ENCODE measurements around the gene ITGB5.

DNA sequence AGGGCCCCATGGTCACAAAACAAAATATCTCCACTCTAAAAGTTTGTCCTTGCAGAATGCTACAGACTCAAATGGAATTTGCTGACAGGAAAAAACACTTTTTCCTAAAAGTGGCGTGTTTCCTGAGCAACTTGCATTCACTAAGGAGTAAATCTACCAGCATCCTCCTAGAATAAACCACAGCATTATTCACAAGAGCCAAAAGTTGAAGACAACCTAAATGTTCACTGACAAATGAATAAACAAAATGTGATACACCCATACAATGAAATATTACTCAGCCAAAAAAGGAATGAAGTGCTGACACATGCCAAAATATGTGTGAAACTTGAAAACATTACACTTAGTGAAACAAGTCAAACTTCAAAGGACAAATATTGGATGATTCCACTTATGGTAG is 28.9 kb downstream of the ITGB5 start:
- TF ChIP-seq, protein P1, sequence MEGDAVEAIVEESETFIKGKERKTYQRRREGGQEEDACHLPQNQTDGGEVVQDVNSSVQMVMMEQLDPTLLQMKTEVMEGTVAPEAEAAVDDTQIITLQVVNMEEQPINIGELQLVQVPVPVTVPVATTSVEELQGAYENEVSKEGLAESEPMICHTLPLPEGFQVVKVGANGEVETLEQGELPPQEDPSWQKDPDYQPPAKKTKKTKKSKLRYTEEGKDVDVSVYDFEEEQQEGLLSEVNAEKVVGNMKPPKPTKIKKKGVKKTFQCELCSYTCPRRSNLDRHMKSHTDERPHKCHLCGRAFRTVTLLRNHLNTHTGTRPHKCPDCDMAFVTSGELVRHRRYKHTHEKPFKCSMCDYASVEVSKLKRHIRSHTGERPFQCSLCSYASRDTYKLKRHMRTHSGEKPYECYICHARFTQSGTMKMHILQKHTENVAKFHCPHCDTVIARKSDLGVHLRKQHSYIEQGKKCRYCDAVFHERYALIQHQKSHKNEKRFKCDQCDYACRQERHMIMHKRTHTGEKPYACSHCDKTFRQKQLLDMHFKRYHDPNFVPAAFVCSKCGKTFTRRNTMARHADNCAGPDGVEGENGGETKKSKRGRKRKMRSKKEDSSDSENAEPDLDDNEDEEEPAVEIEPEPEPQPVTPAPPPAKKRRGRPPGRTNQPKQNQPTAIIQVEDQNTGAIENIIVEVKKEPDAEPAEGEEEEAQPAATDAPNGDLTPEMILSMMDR (IDR thresholded peaks at IDR 0.05) = no peak
- no peak for TF ChIP-seq POLR2A (IDR thresholded peaks at IDR 0.05)
- no peak for TF ChIP-seq EP300 (IDR thresholded peaks at IDR 0.05)
